Suprapubic skin (tissue), 4 donors: ENCODE results near the gene CPT1A. TPM values are rescaled to one million over a fixed set of nuclear protein-coding genes. Genes with fewer than 3 reads are reported as not detected.

Experiments used
- DNase-seq, 2 donors: peaks; one replicate each; pipeline ENCODE4 v3.0.0-alpha.2; 2019; ENCODE audit warnings: low spot score in 2 of 2
- H3K27ac ChIP-seq: fragments of 200-600 bp; sonication (generic); one replicate; pipeline ENCODE4 v1.5.1; 2019
- H3K27me3 ChIP-seq: fragments of 200-600 bp; sonication (generic); one replicate; pipeline ENCODE4 v1.5.1; 2019
- H3K36me3 ChIP-seq: fragments of 200-600 bp; sonication (generic); one replicate; pipeline ENCODE4 v1.5.1; 2019
- H3K4me1 ChIP-seq: fragments of 200-600 bp; sonication (generic); one replicate; pipeline ENCODE4 v1.5.1; 2019
- H3K4me3 ChIP-seq: fragments of 200-600 bp; sonication (generic); one replicate; pipeline ENCODE4 v1.5.1; 2019; ENCODE audit warnings: mild to moderate bottlenecking
- H3K9me3 ChIP-seq: fragments of 200-600 bp; sonication (generic); one replicate; pipeline ENCODE4 v1.5.1; 2019
- EP300 ChIP-seq: sonication (generic); formaldehyde crosslinking; IDR thresholded peaks from one replicate; pipeline ENCODE4 v1.6.1; 2017; ENCODE audit warnings: antibody characterized with exemption
- POLR2A ChIP-seq, 2 donors: fragments of 450-650 bp; IDR thresholded peaks; one replicate each; pipeline ENCODE4 v1.6.1; 2017; ENCODE audit warnings: antibody characterized with exemption in 2 of 2, mild to moderate bottlenecking in 2 of 2, moderate library complexity in 2 of 2
- POLR2AphosphoS5 ChIP-seq, 3 donors: sonication (generic); formaldehyde crosslinking; IDR thresholded peaks; one replicate each; pipeline ENCODE4 v1.6.1; 2017; ENCODE audit warnings: antibody characterized with exemption in 3 of 3
- WGBS: methylation state at CpG from one replicate; pipeline ENCODE4 v1.1.5; 2018; 5-methylcytosine and 5-hydroxymethylcytosine counted together
- total RNA-seq, 4 donors: library from RNA; depleted of rRNA; stranded (reverse); fragments of >200 nt; gene quantifications; one replicate each; pipeline ENCODE4 v1.1.0, GENCODE V29; 2016
- TF ChIP-seq, protein P1 (sequence below), 2 donors: fragments of 200-600 bp in 1 of 2; fragments of 450-650 bp in 1 of 2; sonication (generic) in 1 of 2; IDR thresholded peaks; one replicate each; pipeline ENCODE4 v1.5.1; 2016 to 2019; ENCODE audit warnings: antibody characterized with exemption in 2 of 2, mild to moderate bottlenecking in 1 of 2, moderate library complexity in 1 of 2

CPT1A gene
- total RNA-seq, 4 donors from 2014 or later = 18.5 to 125 (median 38.3) TPM

DNA sequence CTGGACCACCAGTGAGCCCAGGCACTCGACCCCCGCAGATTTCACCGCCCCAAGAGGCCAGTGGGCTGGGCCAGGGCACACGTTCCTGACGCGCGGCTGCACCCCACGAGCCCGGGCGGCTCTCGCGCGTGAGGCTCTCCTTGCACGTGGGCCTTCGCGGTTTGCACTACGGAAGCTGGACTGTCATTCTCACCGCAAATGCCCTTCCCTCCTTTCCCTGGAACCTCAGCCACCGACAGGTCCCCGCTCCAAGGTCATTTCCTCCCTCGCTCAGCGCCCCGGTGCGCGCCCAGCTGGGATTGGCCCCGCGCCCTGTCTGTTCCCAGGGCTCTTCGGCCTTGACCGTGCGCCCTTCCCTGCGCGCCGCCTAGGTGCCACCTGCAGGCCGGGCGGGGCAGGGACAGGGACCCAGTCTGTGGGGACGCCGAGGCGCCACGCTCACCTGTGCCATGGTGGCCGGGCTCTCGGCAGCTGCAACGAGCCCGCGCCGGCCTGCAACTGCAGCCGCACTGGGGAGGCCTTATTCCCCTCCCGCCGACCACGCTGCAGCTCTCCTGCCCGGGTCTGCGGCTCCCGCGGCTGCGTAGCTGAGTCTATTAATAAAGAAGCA is 2.1 kb upstream of the CPT1A start:
- DNase-seq = peak in 1 of 2 donors; percentile 80
- Histone ChIP-seq H3K27ac (no peak overlapping the region), H3K4me1 (peaks cover 58% of the 10 kb centered on the region), H3K36me3 (no peaks in the 10 kb centered on the region), H3K4me3 (peak overlapping the region; percentile 93), H3K27me3 (no peaks in the 10 kb centered on the region), H3K9me3 (no peaks in the 10 kb centered on the region)
- WGBS = 29% methylated on average over 36 of the region's 54 CpGs
- TF ChIP-seq POLR2A (IDR thresholded peaks at IDR 0.05) = no peak
- TF ChIP-seq, protein P1, sequence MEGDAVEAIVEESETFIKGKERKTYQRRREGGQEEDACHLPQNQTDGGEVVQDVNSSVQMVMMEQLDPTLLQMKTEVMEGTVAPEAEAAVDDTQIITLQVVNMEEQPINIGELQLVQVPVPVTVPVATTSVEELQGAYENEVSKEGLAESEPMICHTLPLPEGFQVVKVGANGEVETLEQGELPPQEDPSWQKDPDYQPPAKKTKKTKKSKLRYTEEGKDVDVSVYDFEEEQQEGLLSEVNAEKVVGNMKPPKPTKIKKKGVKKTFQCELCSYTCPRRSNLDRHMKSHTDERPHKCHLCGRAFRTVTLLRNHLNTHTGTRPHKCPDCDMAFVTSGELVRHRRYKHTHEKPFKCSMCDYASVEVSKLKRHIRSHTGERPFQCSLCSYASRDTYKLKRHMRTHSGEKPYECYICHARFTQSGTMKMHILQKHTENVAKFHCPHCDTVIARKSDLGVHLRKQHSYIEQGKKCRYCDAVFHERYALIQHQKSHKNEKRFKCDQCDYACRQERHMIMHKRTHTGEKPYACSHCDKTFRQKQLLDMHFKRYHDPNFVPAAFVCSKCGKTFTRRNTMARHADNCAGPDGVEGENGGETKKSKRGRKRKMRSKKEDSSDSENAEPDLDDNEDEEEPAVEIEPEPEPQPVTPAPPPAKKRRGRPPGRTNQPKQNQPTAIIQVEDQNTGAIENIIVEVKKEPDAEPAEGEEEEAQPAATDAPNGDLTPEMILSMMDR (IDR thresholded peaks at IDR 0.05) = peak; percentile 43 to 65
- no peak for TF ChIP-seq POLR2AphosphoS5 (IDR thresholded peaks at IDR 0.05)

DNA sequence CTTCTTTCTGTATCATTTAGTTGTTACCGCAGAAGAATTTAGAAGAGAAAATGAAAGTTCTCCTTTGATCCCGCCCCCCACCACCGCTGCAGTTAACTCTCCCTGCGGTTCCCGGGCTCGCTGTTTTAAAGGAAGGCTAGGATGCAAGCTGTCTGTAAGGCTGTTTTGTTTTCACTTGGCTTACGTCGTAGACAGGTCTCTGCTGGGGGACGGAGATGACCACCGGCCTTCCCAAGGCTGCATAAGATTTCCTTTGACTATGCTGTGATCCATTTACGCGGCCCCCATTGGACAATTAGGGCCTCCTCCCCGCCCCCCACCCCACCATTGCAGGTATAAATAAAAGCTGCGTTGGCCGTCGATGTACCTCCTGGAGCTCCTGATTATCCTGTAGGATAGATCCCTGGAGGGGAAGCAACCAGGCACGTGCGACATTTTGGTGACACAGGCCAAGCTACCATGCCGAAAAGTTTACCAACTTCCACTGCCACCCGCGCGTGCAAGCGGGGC is 1.4 kb upstream of the CPT1A start:
- H3K36me3 ChIP-seq = no peaks in the 10 kb centered on the region
- H3K9me3 ChIP-seq = no peaks in the 10 kb centered on the region
- WGBS = 10% methylated on average over 16 of the region's 23 CpGs
- no peaks in the 10 kb centered on the region for H3K27me3 ChIP-seq
- no peak for DNase-seq
- no peak for TF ChIP-seq POLR2AphosphoS5 (IDR thresholded peaks at IDR 0.05)
- TF ChIP-seq, protein P1 (IDR thresholded peaks at IDR 0.05) = no peak
- no peak for TF ChIP-seq EP300
- TF ChIP-seq POLR2A (IDR thresholded peaks at IDR 0.05) = no peak
- H3K4me1 ChIP-seq = peaks cover 65% of the 10 kb centered on the region
- no peak overlapping the region for H3K27ac ChIP-seq
- peak overlapping the region; percentile 93 for H3K4me3 ChIP-seq

DNA sequence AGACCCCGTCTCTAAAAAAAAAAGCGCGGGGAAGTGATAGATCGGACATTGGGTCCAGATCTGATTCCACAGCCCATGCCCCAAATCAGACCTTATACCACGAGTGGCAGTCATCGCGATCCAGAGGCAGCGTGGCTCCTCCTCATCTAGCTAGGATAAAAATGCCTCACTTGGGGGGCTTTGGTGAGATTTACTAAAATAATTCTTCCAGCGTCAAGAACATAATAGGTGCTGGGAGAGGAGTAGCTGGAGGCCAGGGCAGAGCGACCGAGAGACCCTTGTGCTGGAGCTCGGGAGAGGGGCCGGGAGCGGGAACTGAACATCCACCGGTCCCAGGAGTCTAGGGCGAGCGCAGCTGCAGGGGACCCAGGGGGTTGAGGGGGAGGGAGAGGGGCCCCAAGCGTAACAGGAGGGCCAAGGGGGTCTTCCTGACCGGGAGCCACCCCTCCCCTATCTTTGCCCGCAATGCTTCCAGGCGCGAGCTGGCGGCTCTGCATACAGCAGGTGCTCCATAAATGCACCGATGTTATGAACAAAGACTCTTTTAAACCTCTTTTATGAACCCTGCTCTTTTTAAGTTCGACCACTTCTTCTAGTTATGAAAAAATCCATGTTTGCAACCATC is 823 bp upstream of the CPT1A start:
- H3K27ac ChIP-seq = no peak overlapping the region
- no peaks in the 10 kb centered on the region for H3K9me3 ChIP-seq
- no peaks in the 10 kb centered on the region for H3K36me3 ChIP-seq
- DNase-seq = peak in 1 of 2 donors; percentile 68
- no peaks in the 10 kb centered on the region for H3K27me3 ChIP-seq
- TF ChIP-seq EP300 (no peak), POLR2AphosphoS5 (IDR thresholded peaks at IDR 0.05) (no peak), POLR2A (IDR thresholded peaks at IDR 0.05) (no peak)
- TF ChIP-seq, protein P1 (IDR thresholded peaks at IDR 0.05) = no peak
- H3K4me3 ChIP-seq = peak overlapping the region; percentile 93
- peaks cover 71% of the 10 kb centered on the region for H3K4me1 ChIP-seq
- WGBS = 28% methylated on average over 25 of the region's 25 CpGs

DNA sequence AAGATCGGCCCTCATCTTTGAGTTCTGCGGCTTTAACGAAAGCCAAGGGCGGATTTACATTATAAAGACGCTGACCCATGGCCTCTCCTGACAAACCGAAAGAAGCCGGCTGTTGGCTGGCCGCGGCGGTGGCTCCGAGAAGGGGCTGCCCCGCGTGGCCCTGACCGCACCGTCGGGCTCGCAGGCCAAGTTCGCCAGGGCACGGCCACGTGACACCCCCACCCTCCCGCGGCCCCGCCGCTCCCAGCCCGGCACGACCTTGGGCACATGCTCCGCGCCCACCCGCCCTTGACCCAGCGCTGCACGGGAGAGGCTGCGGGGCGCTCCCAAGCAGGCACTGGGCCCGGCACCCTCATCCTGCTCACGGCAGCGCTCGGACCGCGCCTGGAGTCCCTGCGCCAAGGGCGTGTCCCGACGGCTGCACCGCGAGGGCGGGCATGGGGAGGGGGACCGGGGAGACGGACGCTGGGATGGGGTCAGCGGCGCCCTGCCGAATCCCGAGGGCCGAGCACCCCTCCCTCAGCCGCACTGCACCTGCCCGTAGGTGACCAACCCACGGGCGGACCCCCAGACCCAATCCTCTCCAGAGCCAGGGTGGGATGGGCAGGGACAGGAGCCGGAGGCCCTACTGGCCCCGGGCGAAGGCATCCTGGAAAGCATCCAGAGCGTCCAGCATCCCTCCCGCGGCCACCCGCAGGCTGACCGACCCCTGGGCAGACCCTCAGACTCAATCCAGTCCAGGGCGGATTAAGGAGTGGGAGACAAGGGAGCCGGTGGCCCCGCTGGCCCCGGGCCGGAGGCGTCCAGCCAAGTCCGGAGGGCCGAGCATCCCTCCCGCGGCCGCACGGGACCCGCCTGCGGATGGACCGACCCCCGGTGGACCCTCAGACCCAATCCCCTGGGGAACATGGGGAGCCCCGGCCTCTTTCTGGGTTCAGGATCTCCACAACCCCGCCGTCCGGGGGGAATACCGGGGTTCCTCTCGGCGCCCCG is 759 bp downstream of the CPT1A start:
- H3K27me3 ChIP-seq = no peaks in the 10 kb centered on the region
- TF ChIP-seq POLR2AphosphoS5 (IDR thresholded peaks at IDR 0.05) (no peak), POLR2A (IDR thresholded peaks at IDR 0.05) (no peak), EP300 (no peak)
- TF ChIP-seq, protein P1 (IDR thresholded peaks at IDR 0.05) = no peak
- DNase-seq = peak in 1 of 2 donors; percentile 79
- under 1% methylated on average over 45 of the region's 90 CpGs for WGBS
- H3K9me3 ChIP-seq = no peaks in the 10 kb centered on the region
- no peaks in the 10 kb centered on the region for H3K36me3 ChIP-seq
- H3K4me3 ChIP-seq = peak overlapping the region; percentile 93
- H3K27ac ChIP-seq = peak overlapping the region; percentile 94
- peaks cover 87% of the 10 kb centered on the region for H3K4me1 ChIP-seq
